Activated naive CD4-positive, alpha-beta T cell treated with anti-CD3 and anti-CD28 coated beads, Interleukin-2, amount 10 ng/mL, durations not matched to agents 7 days and 5 days (primary cell): Measurements from ENCODE around the gene SLC36A3.
"Not testable (repeated sequence)": the region's sequence is repeated elsewhere in the genome, so short reads cannot be mapped to it uniquely, and the experiment has no call there.

Experiments
- CTCF ChIA-PET: fragments of 350-600 bp; sonication (Branson Sonifier 250); formaldehyde crosslinking; loops from one replicate; lab custom pipeline; 2021; ENCODE audit warnings: antibody characterized with exemption; lab: Charles Lee
- DNase-seq: peaks from one replicate; pipeline ENCODE4 v3.0.0-alpha.2; 2020
- H3K27ac Mint-ChIP-seq: one replicate; pipeline ENCODE4 v1.8.0; 2021; ENCODE audit warnings: mild to moderate bottlenecking, moderate library complexity, mixed read lengths
- H3K27me3 Mint-ChIP-seq: one replicate; pipeline ENCODE4 v1.8.0; 2021; ENCODE audit warnings: mild to moderate bottlenecking, mixed read lengths
- H3K36me3 Mint-ChIP-seq: one replicate; pipeline ENCODE4 v1.8.0; 2021; ENCODE audit warnings: mixed read lengths
- H3K4me1 Mint-ChIP-seq: one replicate; pipeline ENCODE4 v1.8.0; 2021; ENCODE audit warnings: mixed read lengths
- H3K4me3 Mint-ChIP-seq: one replicate; pipeline ENCODE4 v1.8.0; 2021; ENCODE audit warnings: mild to moderate bottlenecking, moderate library complexity, mixed read lengths
- H3K9me3 Mint-ChIP-seq: one replicate; pipeline ENCODE4 v1.8.0; 2021; ENCODE audit warnings: mixed read lengths

SLC36A3 gene

DNA sequence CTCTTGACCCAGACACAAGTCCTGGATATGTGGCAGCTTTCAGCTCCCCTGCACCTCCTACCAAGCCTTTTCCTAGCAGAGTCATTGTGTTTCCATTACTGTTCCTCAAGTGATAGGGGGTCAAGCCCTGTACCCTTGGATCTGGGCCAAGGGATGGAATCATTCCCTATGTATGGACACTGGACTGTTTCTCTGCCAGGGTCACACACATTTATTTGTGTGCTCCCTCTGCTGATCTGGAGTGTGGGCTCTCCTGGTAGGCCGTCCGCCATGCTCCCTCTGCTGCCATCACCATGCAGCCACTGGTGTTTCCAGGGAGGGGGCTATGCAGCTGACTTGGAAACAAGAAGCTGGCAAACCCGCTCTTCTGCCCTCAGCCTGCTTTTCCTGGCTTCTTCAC is 41.0 kb downstream of the SLC36A3 start:
- CTCF ChIA-PET, result no interaction called here
- Mint-ChIP-seq H3K9me3 (no peaks in the 10 kb centered on the region), H3K4me3 (no peak overlapping the region), H3K4me1 (peaks cover 8% of the 10 kb centered on the region), H3K36me3 (peaks cover 35% of the 10 kb centered on the region), H3K27ac (peak overlapping the region; percentile 34), H3K27me3 (no peaks in the 10 kb centered on the region)
- no peak for DNase-seq

DNA sequence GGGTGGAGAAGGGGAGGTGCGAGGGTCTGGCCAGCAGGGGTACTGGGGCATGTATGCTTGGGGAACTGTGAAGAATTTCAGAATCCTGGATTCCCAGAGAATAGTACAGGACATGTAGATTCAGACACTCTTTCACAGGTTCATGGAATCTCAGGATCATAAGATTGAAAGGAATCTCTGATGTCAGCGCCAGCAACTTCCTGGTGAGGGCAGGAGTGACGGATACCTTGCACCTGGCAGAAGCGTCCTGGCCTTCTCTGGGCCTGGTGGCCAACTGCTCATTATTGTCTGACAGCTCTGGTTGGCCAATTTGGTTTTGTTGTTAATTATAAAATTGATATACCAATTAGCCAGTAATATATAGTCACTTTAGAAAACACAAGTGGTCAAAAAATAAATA is 43.6 kb downstream of the SLC36A3 start:
- peaks cover 13% of the 10 kb centered on the region for H3K4me1 Mint-ChIP-seq
- no peak overlapping the region for H3K27ac Mint-ChIP-seq
- H3K36me3 Mint-ChIP-seq, result peaks cover 20% of the 10 kb centered on the region
- no peaks in the 10 kb centered on the region for H3K27me3 Mint-ChIP-seq
- H3K9me3 Mint-ChIP-seq, result no peaks in the 10 kb centered on the region
- no peak overlapping the region for H3K4me3 Mint-ChIP-seq
- no peak for DNase-seq
- CTCF ChIA-PET, result no interaction called here

DNA sequence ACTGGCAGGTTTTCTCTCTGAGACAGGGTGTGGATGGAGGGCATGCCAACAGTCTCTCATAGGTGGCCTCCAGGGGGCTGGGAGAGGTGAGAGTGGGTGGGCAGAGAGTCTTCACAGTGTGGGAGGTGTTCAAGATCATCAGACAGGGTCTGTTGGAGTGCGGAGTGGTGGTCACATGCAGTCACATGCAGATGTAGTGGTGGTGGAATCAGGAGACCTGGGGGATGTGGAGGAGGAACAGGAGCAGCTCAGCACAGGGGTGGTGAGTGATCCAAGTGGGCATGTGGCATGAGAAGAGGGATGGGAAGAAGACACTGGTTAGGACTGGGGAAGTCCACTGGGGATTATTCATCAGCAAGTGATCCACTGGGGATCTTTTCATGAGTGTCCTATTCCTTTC is 44.8 kb downstream of the SLC36A3 start:
- no peaks in the 10 kb centered on the region for H3K9me3 Mint-ChIP-seq
- CTCF ChIA-PET, result no interaction called here
- peaks cover 17% of the 10 kb centered on the region for H3K4me1 Mint-ChIP-seq
- no peak for DNase-seq
- peaks cover 14% of the 10 kb centered on the region for H3K36me3 Mint-ChIP-seq
- no peaks in the 10 kb centered on the region for H3K27me3 Mint-ChIP-seq
- no peak overlapping the region for H3K27ac Mint-ChIP-seq
- no peak overlapping the region for H3K4me3 Mint-ChIP-seq

DNA sequence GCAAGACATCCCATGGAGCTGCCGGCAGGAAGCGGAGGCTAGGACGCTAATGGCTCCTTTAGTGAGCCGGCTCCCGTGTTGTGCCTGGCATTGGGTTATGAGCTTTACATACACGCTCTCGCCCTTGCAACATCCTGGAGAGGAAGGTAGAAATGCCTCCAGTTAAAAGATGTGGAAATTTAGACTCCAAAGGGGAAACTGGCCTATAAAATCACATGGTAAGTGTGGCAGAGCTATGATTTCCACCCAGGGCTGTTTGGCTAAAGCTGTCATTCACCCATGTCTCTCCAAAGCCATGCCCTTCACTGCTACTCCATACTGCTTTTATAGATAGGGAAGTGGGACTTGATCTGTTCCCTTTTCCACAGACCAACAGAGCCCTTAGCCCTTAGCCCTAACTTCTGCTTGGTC is 45.4 kb downstream of the SLC36A3 start:
- H3K27ac Mint-ChIP-seq, result no peak overlapping the region
- H3K4me3 Mint-ChIP-seq, result no peak overlapping the region
- no peaks in the 10 kb centered on the region for H3K9me3 Mint-ChIP-seq
- H3K36me3 Mint-ChIP-seq, result peaks cover 12% of the 10 kb centered on the region
- CTCF ChIA-PET, result no interaction called here
- H3K27me3 Mint-ChIP-seq, result no peaks in the 10 kb centered on the region
- no peak for DNase-seq
- peaks cover 22% of the 10 kb centered on the region for H3K4me1 Mint-ChIP-seq

DNA sequence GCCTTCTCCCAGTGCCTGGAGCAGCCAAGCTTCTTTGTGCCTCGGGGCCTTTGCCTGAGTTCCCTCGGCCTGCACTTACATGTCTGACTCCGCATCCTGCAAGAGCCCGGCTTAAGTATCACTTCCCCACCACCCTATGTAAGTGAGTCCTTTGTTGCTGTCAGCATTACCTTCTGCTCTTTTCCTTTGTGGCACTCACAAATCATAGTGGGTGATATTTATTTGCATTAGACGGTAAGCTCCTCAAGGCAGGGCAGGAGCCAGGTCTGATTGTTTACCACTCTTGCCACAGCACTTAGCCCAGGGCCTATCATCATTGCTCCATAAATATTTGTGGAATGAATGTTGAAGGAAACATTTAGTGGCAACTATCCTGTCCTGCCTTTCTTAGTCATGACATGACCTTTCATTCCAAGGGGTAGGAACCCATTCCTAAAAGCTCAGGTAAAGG is 45.8 kb downstream of the SLC36A3 start:
- Mint-ChIP-seq H3K36me3 (peaks cover 11% of the 10 kb centered on the region), H3K4me3 (no peak overlapping the region), H3K27ac (no peak overlapping the region), H3K4me1 (peaks cover 25% of the 10 kb centered on the region), H3K27me3 (no peaks in the 10 kb centered on the region), H3K9me3 (no peaks in the 10 kb centered on the region)
- DNase-seq, result no peak
- CTCF ChIA-PET, result interaction anchor here (1.4 kb wide), 1 partner anchor 12 kb away, joined by 3 read pairs; no protein-coding TSS in a partner anchor

DNA sequence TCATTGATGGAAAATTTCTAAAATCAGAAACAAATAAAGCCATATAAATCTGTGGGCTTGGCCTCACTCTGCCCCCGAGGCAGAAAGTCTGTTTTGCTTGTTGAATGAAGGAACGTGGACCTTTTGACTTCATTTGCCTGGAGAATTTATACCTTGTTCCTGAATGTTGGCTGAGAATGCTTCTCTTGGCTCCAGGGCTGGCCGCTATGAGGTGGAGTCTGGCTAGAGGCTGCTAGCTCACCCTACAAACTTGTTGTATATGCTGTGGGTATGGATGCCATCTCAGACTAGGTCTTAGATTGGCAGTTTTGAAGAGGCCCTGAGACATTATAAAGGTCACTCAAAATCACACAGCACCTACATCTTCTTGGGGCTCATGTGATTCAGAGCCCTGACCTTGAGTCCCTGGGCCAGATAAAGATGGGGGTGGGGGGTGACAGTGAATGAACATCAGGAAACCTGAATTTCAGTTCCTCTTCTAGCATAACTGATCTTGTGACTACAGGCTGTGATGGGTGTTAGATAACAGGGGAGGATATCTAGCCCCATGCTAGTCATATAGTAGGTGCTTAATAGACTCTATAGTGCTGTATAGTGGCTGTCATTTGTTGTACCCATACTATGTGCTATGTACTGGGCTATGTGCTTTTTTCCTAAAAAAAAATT is 47.8 kb downstream of the SLC36A3 start:
- Mint-ChIP-seq H3K4me3 (no peak overlapping the region), H3K27ac (no peak overlapping the region), H3K36me3 (no peaks in the 10 kb centered on the region), H3K9me3 (no peaks in the 10 kb centered on the region), H3K4me1 (peaks cover 41% of the 10 kb centered on the region), H3K27me3 (no peaks in the 10 kb centered on the region)
- no peak for DNase-seq
- CTCF ChIA-PET, result no interaction called here

DNA sequence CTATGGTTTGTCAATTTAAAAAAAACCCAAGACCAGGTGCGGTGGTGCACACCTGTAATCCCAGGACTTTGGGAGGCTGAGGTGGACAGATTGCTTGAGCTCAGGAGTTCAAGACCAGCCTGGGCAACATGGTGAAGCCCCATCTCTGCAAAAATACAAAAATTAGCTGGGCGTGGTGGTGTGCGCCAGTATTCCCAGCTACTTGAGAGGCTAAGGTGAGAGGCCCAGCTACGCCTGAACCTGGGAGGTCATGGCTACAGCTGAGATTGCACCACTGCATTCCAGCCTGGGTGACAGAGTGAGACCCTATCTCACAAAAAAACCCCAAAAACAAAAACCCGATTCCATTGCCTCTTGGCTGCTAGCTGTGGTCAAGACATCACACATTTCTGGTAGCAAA is 48.6 kb downstream of the SLC36A3 start:
- H3K9me3 Mint-ChIP-seq, H3K36me3 Mint-ChIP-seq, H3K27me3 Mint-ChIP-seq, H3K4me3 Mint-ChIP-seq, DNase-seq, H3K27ac Mint-ChIP-seq, CTCF ChIA-PET: not testable (repeated sequence)
- H3K4me1 Mint-ChIP-seq, result peaks cover 48% of the 10 kb centered on the region

DNA sequence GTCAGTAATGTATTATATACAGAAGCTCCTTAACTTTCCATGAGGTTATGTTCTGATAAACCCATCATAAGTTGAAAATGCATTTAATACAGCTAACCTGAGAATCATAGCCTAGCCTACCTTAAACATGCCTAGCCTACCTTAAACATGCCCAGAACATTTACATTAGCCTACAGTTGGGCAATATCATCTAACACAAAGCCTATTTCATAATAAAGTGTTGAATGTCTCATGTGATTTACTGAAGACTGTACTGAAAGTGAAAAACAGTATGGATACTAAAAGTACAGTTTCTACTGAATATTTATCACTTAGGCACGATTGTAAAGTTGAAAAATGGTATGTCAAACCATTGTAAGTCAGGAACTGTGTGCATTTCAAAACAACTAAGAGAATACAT is 49.0 kb downstream of the SLC36A3 start:
- DNase-seq, result no peak
- H3K4me3 Mint-ChIP-seq, result no peak overlapping the region
- H3K27me3 Mint-ChIP-seq, result no peaks in the 10 kb centered on the region
- peaks cover 48% of the 10 kb centered on the region for H3K4me1 Mint-ChIP-seq
- no peaks in the 10 kb centered on the region for H3K9me3 Mint-ChIP-seq
- no peak overlapping the region for H3K27ac Mint-ChIP-seq
- CTCF ChIA-PET, result no interaction called here
- no peaks in the 10 kb centered on the region for H3K36me3 Mint-ChIP-seq

DNA sequence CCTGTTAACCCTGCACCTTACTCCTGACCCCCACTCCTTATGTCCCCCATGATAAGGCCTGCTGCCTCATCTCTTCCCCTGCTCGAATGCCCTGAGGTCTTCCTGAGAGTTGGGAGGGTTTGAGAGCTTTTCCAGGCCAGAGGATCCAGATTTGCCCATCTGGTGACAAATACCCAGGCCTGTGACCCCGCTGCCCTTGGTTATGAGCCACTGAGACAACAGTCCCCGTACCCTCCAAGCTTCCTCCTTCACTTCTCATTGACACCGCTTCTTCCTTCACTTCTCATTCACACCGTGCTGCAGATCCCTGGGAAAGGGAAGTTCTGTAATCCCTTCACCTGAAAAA is 50.0 kb downstream of the SLC36A3 start:
- Mint-ChIP-seq H3K27ac (no peak overlapping the region), H3K9me3 (no peaks in the 10 kb centered on the region), H3K4me1 (peaks cover 48% of the 10 kb centered on the region), H3K36me3 (no peaks in the 10 kb centered on the region), H3K27me3 (no peaks in the 10 kb centered on the region), H3K4me3 (peak overlapping the region; percentile 89)
- DNase-seq, result no peak
- CTCF ChIA-PET, result interaction anchor here (0.7 to 0.8 kb wide), 2 partner anchors 31 to 127 kb away, joined by 3 to 4 read pairs; no protein-coding TSS in a partner anchor

DNA sequence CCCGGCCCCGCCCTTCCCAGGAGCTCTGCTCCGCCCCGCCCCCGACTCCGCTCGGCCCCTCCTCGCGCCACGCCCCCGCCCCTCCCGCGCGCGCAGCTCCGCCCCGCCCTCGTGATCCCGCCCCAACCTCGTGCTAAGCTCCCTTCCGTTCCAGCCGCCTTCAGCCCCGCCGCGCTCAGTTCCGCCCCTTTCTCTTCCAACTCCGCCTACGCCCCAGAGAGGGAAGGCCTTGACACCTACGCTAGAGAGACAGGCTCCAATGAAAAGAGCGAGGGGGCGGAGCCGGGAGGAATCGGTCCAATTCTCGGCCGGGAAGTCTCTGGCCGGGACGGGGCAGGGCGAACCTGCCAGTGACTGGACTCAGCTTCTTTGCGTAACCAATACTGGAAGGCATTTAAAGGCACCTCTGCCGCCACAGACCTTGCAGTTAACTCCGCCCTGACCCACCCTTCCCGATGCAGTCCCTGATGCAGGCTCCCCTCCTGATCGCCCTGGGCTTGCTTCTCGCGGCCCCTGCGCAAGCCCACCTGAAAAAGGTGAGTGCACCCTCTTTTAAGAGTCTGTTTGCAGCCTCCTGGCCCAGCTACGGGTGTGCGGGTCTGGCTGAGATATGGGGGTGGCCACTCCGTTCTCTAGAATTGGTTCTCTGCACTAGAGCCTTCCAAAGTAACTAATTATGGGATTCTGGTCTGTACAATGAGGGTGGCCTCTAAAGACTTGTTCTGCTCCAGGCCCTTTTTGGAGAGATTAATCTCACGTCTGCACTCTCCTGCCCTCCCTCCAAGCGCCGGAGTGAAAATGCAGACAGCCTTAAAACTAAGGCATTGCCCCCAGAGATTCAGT is 50.6 kb downstream of the SLC36A3 start, which contains the start of gene GM2A:
Gene GM2A, plus strand, starts transcription at position 424 of the 843 bp plus-strand sequence. Its CDS starts 32 bp downstream, at position 456.
- no peaks in the 10 kb centered on the region for H3K36me3 Mint-ChIP-seq
- H3K27me3 Mint-ChIP-seq, result no peaks in the 10 kb centered on the region
- H3K4me1 Mint-ChIP-seq, result peaks cover 48% of the 10 kb centered on the region
- CTCF ChIA-PET, result interaction anchor here (0.7 to 1.4 kb wide), 8 partner anchors 15 to 128 kb away, joined by 3 to 15 read pairs (median 4); partner anchors contain the start of gene CCDC69
- H3K9me3 Mint-ChIP-seq, result no peaks in the 10 kb centered on the region
- peak within 1 kb of the TSS; percentile 89 for H3K4me3 Mint-ChIP-seq
- peak; percentile 99 for DNase-seq
- H3K27ac Mint-ChIP-seq, result peak within 1 kb of the TSS; percentile 96

DNA sequence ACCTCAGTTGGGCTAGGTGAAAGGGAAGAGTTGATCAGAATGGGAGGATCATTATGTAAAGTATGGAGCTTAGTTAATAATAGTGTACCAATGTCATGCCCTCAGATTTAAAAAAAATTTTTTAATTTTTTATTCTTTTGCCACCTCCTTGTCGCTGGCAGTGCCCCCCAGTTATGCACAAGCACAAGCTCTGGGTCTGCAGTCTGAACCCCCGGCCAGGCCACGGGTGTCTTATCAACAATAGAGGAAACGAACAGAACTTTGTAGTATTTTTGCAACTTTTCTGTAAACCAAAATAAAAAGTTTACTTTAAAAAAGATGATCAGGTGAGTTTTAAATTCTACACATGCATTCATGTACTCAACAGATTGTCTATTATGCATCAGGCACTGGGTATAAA is 51.9 kb downstream of the SLC36A3 start:
- H3K9me3 Mint-ChIP-seq, result no peaks in the 10 kb centered on the region
- H3K4me3 Mint-ChIP-seq, result peak overlapping the region; percentile 89
- CTCF ChIA-PET, result interaction anchor here (0.9 to 2.0 kb wide), 4 partner anchors 12 to 126 kb away, joined by 3 to 5 read pairs (median 4); partner anchors contain the start of gene CCDC69
- no peaks in the 10 kb centered on the region for H3K36me3 Mint-ChIP-seq
- no peak for DNase-seq
- no peaks in the 10 kb centered on the region for H3K27me3 Mint-ChIP-seq
- H3K4me1 Mint-ChIP-seq, result peaks cover 48% of the 10 kb centered on the region
- H3K27ac Mint-ChIP-seq, result peak overlapping the region; percentile 96

DNA sequence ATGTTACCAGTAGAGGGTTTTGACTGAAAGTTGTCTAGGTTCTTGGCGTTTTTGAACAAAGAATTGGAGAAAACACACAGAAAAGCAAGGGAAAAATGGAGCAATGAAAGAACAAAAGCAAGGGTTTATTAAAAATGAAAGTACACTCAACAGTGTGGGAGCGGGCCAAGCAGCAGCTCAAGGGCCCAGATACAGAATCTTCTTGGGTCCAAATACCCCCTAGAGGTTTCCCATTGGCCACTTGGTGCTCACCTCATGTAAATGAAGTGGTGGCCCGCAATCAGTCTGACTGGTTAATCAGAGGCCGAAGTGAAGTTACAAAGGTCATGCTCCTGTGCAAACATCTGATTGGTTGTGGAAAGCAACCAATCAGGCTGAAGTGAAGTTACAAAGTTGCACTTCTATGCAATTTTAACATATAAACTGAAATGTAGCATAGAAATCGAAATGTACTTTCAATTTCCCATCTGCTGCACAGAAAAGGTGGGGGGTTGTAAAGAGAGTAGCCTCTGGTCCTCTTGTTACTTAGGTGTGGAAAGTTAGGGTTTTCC is 52.5 kb downstream of the SLC36A3 start:
- H3K4me3 Mint-ChIP-seq, result peak overlapping the region; percentile 63
- H3K27ac Mint-ChIP-seq, result peak overlapping the region; percentile 96
- CTCF ChIA-PET, result interaction anchor here (1.4 to 2.0 kb wide), 2 partner anchors 11 to 13 kb away, joined by 3 to 5 read pairs; no protein-coding TSS in a partner anchor
- no peaks in the 10 kb centered on the region for H3K36me3 Mint-ChIP-seq
- DNase-seq, result peak; percentile 45
- peaks cover 48% of the 10 kb centered on the region for H3K4me1 Mint-ChIP-seq
- no peaks in the 10 kb centered on the region for H3K9me3 Mint-ChIP-seq
- no peaks in the 10 kb centered on the region for H3K27me3 Mint-ChIP-seq

DNA sequence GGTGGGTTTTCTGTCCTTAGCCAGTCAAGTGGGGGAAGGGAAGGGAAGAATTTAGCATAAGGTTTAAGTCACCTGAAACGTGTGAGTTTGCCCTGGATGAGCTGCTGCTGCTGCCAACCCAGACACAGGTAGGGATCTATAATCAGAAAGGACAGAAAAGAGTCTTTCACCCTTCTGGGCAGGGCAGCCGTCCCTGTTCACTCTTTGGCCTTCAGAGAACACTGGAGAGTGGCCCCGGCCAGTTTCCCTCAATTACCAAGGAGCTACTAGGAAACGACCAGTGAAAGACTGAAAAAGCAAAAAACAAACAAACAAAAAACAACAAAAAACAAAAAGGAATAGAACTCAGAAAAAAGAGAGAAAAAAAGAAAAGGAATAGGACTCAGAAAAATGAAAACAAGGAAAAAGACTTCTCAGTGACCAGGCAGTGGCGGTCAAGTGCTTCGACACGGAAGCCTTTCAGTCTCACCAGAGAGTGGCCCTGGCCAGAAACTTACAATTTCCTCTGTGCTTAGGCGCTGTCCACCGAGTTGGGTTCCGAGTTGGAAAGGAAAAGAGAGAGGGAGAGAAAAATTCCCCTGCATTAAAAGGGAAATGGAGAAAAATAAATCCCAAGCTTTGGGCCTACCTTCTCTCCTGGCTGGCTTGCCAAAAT is 53.1 kb downstream of the SLC36A3 start:
- Mint-ChIP-seq H3K4me3 (peak overlapping the region; percentile 63), H3K4me1 (peaks cover 49% of the 10 kb centered on the region)

DNA sequence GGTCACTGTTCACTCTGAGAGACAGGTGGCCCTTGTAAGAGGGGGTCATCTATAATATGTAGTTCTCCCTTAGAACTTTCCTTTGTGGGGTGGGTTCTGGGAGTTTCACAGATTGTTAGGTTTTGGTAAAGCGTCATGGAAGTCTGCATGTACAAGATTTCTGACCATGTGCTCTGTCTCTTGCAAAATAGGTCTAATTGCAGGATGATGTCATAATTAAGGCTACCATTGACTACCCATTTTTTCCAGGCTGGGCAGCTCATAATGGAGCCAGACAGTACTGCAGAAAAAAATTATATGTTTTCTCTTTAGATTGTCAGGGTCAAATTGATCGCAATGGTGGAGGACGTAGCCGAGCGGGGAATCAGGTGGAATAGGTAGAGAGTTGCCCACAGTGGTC is 54.3 kb downstream of the SLC36A3 start:
- CTCF ChIA-PET, result no interaction called here
- Mint-ChIP-seq H3K4me1 (peaks cover 45% of the 10 kb centered on the region), H3K4me3 (no peak overlapping the region), H3K27me3 (no peaks in the 10 kb centered on the region), H3K9me3 (no peaks in the 10 kb centered on the region), H3K36me3 (no peaks in the 10 kb centered on the region), H3K27ac (no peak overlapping the region)
- DNase-seq, result no peak

More for the DNA sequence above, 53.1 kb downstream of the SLC36A3 start:
- H3K27ac Mint-ChIP-seq, result peak overlapping the region; percentile 96
- H3K27me3 Mint-ChIP-seq, result no peaks in the 10 kb centered on the region
- CTCF ChIA-PET, result interaction anchor here (0.6 to 2.0 kb wide), 2 partner anchors 11 to 538 kb away, joined by 3 to 5 read pairs; no protein-coding TSS in a partner anchor
- H3K36me3 Mint-ChIP-seq, result no peaks in the 10 kb centered on the region
- DNase-seq, result no peak
- no peaks in the 10 kb centered on the region for H3K9me3 Mint-ChIP-seq
